GM10248 (cell line): ENCODE results near the gene GRIK4.

ENCODE experiments used
- CTCF ChIA-PET: fragments of 300-600 bp; sonication (Branson Sonifier 250); formaldehyde crosslinking; extraction: SDS; loops from one replicate; lab custom pipeline; 2021; ENCODE audit warnings: antibody characterized with exemption; lab: Yijun Ruan, JAX
- POLR2A ChIA-PET: fragments of 350-650 bp; sonication (Branson Sonifier 250); formaldehyde crosslinking; extraction: SDS; loops from one replicate; lab custom pipeline; 2020; ENCODE audit warnings: antibody characterized with exemption; lab: Yijun Ruan, JAX
- DNase-seq: peaks from one replicate; pipeline ENCODE4 v3.0.0; 2012; ENCODE audit errors: extremely low spot score
- CTCF ChIP-seq: IDR thresholded peaks from 2 replicates; pipeline ENCODE4 v1.5.1; 2012; ENCODE audit warnings: mild to moderate bottlenecking, low read depth; ENCODE audit errors: extremely low read depth, missing control alignments, control extremely low read depth

GRIK4 gene

GRCh38 chr11:120473503-120473902 is 38.0 kb upstream of the GRIK4 start:
- ChIA-PET CTCF (interaction anchor here (1.0 kb wide), 1 partner anchor 9 kb away, joined by 3 read pairs; no protein-coding TSS in a partner anchor), POLR2A (no interaction called here)
- no peak for TF ChIP-seq CTCF
- no peak for DNase-seq

GRCh38 chr11:120482149-120482548 is 29.4 kb upstream of the GRIK4 start:
- TF ChIP-seq CTCF = no peak
- DNase-seq = no peak
- CTCF ChIA-PET = interaction anchor here (1.0 kb wide), 1 partner anchor 9 kb away, joined by 3 read pairs; no protein-coding TSS in a partner anchor
- POLR2A ChIA-PET = no interaction called here

DNA sequence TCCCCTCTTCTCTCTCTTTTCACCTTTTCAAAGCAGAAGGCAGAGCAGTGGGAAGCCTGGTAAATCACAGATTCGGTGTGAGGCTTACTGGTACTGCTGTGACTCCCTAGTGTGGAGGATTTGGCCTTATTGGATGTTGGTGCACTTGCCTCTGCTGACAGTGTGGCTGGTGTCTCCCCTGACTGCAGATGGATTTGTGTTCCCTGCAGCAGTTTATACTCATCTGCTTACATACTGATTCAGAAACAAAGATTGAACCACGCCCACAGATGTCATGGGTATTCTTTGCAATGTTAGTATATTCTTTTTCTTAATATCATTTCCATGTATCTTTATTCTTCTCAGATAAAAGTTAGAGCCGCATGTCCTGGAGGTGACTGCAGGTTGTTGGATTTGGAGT is 26.8 kb upstream of the GRIK4 start:
- ChIA-PET POLR2A (no interaction called here), CTCF (no interaction called here)
- no peak for DNase-seq
- no peak for TF ChIP-seq CTCF

DNA sequence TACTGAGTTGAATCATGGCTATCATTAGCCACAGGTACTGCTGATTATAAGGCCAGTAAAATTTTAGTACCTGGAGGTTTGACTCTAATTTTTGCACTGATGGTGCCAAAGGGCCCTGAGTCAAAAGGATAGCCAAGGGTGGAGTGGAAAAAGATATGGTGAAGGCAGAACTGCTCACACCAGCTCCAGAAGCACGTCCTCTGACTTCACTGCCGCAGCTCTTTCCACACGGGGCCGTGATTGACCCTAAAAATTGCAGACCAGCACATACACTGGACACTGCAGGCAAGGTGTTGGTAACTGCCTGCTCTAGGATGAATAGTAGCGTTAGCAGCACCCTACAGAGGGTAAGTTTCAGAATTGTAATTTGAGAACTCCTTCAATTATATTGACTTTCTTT is 25.4 kb upstream of the GRIK4 start:
- ChIA-PET CTCF (no interaction called here), POLR2A (no interaction called here)
- TF ChIP-seq CTCF = no peak
- no peak for DNase-seq

DNA sequence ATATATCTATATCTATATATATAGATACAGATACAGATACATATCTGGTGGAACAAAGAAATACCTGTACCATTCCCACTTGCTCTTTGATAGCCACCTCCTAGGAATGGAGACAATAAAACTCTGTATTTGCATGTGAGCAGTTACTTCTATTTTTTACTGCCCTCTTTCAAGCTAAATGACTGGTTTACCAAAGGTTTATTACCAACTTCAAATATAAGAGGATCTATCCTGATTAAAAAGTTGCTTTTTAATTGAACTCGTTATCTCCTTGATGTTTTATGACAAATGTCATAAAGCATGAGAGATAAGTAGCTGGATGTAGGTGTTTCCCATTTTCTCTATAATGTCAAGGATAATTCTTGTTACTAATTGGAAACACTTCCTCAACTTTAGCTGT is 21.7 kb upstream of the GRIK4 start:
- TF ChIP-seq CTCF = no peak
- POLR2A ChIA-PET = no interaction called here
- no peak for DNase-seq
- CTCF ChIA-PET = interaction anchor here (1.4 to 2.6 kb wide), 5 partner anchors 10 to 463 kb away, joined by 3 to 10 read pairs (median 9); partner anchors contain the start of gene GRIK4

GRCh38 chr11:120492486-120492885 is 19.1 kb upstream of the GRIK4 start:
- no peak for DNase-seq
- TF ChIP-seq CTCF = no peak
- ChIA-PET POLR2A (interaction anchor here (0.7 kb wide), 1 partner anchor 139 kb away, joined by 8 read pairs; no protein-coding TSS in a partner anchor), CTCF (interaction anchor here (2.7 kb wide), 1 partner anchor 18 kb away, joined by 7 read pairs; no protein-coding TSS in a partner anchor)

DNA sequence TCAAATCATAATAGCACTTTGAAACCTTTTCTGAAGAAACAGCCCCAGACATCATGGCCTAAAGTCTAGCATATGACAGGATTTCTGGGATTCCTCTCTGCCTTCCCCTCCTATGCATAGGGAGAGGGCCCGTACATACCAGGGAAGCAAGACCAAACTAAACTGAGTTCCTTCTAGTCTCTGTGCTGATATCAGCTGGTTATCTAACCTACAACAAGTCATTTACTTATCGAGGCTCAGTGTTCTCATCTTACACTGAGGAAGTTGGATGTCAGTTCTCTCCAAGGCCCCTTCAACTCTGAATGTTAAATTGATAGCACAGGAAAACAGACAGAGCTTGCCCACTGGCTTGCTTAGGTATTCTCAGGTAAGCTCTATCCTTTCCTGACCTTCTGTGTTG is 17.0 kb upstream of the GRIK4 start:
- no peak for DNase-seq
- ChIA-PET POLR2A (no interaction called here), CTCF (interaction anchor here (1.2 to 2.7 kb wide), 5 partner anchors 12 to 25 kb away, joined by 3 to 7 read pairs (median 3); partner anchors contain the start of gene GRIK4)
- TF ChIP-seq CTCF = no peak
